K562 (cell line): ENCODE data around the gene ZNF407. TPM values are rescaled to one million over a fixed set of nuclear protein-coding genes. Genes with fewer than 3 reads are reported as not detected.
A peak's percentile ranks its signal among the peaks of the same experiment; 100 is the strongest.

Experiments used
- ATAC-seq: fragments of 200-7000 bp; cut with Tn5 transposase; 3 replicates; pipeline ENCODE4 v1.9.1; 2020; ENCODE audit warnings: moderate library complexity
- BruUV-seq: library from RNA; stranded (reverse); fragments of 400-500 nt; replicated peaks from 2 replicates; lab custom pipeline; 2021; lab: Mats Ljungman, UMichigan
- CTCF ChIA-PET: fragments of 300-600 bp; formaldehyde crosslinking; extraction: SDS; loops from one replicate; lab custom pipeline; 2021; ENCODE audit warnings: low intra/inter-chr PET ratio; lab: Yijun Ruan, JAX
- POLR2A ChIA-PET: fragments of 300-600, 350-650 bp; sonication (Branson Sonifier 250); formaldehyde crosslinking; extraction: SDS; loops from one replicate; lab custom pipeline; 2021; ENCODE audit warnings: antibody characterized with exemption, inconsistent platforms; lab: Yijun Ruan, JAX
- DNase-seq, 4 experiments: peaks; one replicate each; pipeline versions ENCODE4 v3.0.0 to v3.0.0-alpha.2; 2011 to 2018; ENCODE audit warnings: low spot score in 3 of 4, mixed read lengths in 3 of 4; ENCODE audit errors: extremely low read depth in 1 of 4
- FAIRE-seq: peaks from 2 replicates; lab custom pipeline; 2011; peaks lifted over from hg19 to GRCh38; lab: Jason Lieb, UNC
- H2AFZ ChIP-seq: 2 replicates; pipeline ENCODE4 v1.6.0; 2011; ENCODE audit warnings: low read depth, low read length, control low read depth, inconsistent platforms
- H3K27ac ChIP-seq: fragments of 200-600 bp; 3 replicates; pipeline ENCODE4 v1.8.0; 2011; ENCODE audit warnings: low read depth, mild to moderate bottlenecking, control low read depth, inconsistent platforms, low read length, moderate library complexity, mixed read lengths; ENCODE audit errors: extremely low read depth
- H3K27me3 ChIP-seq, 2 experiments: fragments of 300-600 bp in 1 of 2; 2 replicates in 1 of 2; 3 replicates in 1 of 2; pipeline versions ENCODE4 v1.6.0 to v1.8.0; 2011; ENCODE audit warnings: inconsistent platforms in 2 of 2, low read length in 2 of 2, mild to moderate bottlenecking in 1 of 2, mixed read lengths in 1 of 2, moderate library complexity in 1 of 2; ENCODE audit not compliant: control insufficient read depth in 2 of 2, insufficient read depth in 2 of 2
- H3K36me3 ChIP-seq: fragments of 300-600 bp; 3 replicates; pipeline ENCODE4 v1.8.0; 2011; ENCODE audit warnings: mild to moderate bottlenecking, low read length, inconsistent platforms; ENCODE audit not compliant: control insufficient read depth, insufficient read depth
- H3K4me1 ChIP-seq, 2 experiments: fragments of 200-600 bp in 1 of 2; replicated peaks in 1 of 2; 2 replicates in 1 of 2; 3 replicates in 1 of 2; pipeline versions ENCODE4 v1.5.1 to v1.8.0; 2011; ENCODE audit warnings: inconsistent platforms in 2 of 2, low read length in 2 of 2, mild to moderate bottlenecking in 1 of 2, mixed read lengths in 1 of 2, moderate library complexity in 1 of 2; ENCODE audit not compliant: control insufficient read depth in 2 of 2, insufficient read depth in 2 of 2
- H3K4me2 ChIP-seq: 2 replicates; pipeline ENCODE4 v1.6.1; 2011; ENCODE audit warnings: low read length, control low read depth, inconsistent platforms, mixed read lengths; ENCODE audit not compliant: insufficient read depth
- H3K4me3 ChIP-seq: fragments of 200-600 bp; sonication (generic), shearing (Covaris generic); 2 replicates; pipeline ENCODE4 v1.5.1; 2016; ENCODE audit warnings: control low read depth, inconsistent platforms
- H3K79me2 ChIP-seq: fragments of 200-600 bp; 3 replicates; pipeline ENCODE4 v1.8.0; 2011; ENCODE audit warnings: low read length, inconsistent platforms; ENCODE audit not compliant: control insufficient read depth, insufficient read depth
- H3K9ac ChIP-seq, 2 experiments: 2 replicates each; pipeline versions ENCODE4 v1.6.0 to v1.6.1; 2011; ENCODE audit warnings: low read depth in 2 of 2, low read length in 2 of 2, control low read depth in 1 of 2, inconsistent platforms in 1 of 2, mild to moderate bottlenecking in 1 of 2, mixed read lengths in 1 of 2; ENCODE audit not compliant: insufficient read depth in 1 of 2
- H3K9me1 ChIP-seq: one replicate; pipeline ENCODE4 v1.6.0; 2011; ENCODE audit warnings: inconsistent platforms, mild to moderate bottlenecking, low read length, moderate library complexity; ENCODE audit not compliant: control insufficient read depth, insufficient read depth
- H3K9me3 ChIP-seq: replicated peaks from 2 replicates; pipeline ENCODE4 v1.5.1; 2011; ENCODE audit warnings: low read depth, low read length, inconsistent platforms; ENCODE audit not compliant: control insufficient read depth, insufficient read depth
- H4K20me1 ChIP-seq: replicated peaks from 2 replicates; pipeline ENCODE4 v1.6.1; 2011; ENCODE audit warnings: low read length, inconsistent platforms, mixed read lengths; ENCODE audit not compliant: control insufficient read depth, insufficient read depth
- MEF2A ChIP-seq: IDR thresholded peaks from 2 replicates; pipeline ENCODE4 v1.6.1; 2011; ENCODE audit warnings: low read depth, mild to moderate bottlenecking, low read length, moderate library complexity; ENCODE audit not compliant: control insufficient read depth
- TAF1 ChIP-seq: IDR thresholded peaks from 2 replicates; pipeline ENCODE4 v1.6.1; 2011; ENCODE audit warnings: mild to moderate bottlenecking, low read length, moderate library complexity; ENCODE audit not compliant: insufficient read depth, control insufficient read depth, severe bottlenecking; ENCODE audit errors: extremely low read depth
- TEAD1 ChIP-seq, 2 experiments: fragments of 450-650 bp in 1 of 2; sonication (generic) in 1 of 2; formaldehyde crosslinking; IDR thresholded peaks; 2 replicates each; pipeline versions ENCODE4 v1.4.0 to v1.8.0; 2020 to 2022; ENCODE audit warnings: mild to moderate bottlenecking in 2 of 2, missing genetic modification reagents in 1 of 2
- ZBTB9 ChIP-seq: fragments of 450-650 bp; formaldehyde crosslinking; IDR thresholded peaks from 2 replicates; pipeline ENCODE4 v1.4.0; 2020; ENCODE audit warnings: mild to moderate bottlenecking, moderate library complexity
- WGBS: fragments of 100-300 bp; shearing (Covaris generic); methylation state at CpG from one replicate; pipeline ENCODE4 v1.1.6; 2016; ENCODE audit warnings: low coverage, mixed read lengths; ENCODE audit not compliant: insufficient coverage; ENCODE audit errors: missing lambda C conversion rate; 5-methylcytosine and 5-hydroxymethylcytosine counted together
- in situ Hi-C: fragments of 300-500 bp; cut with MboI; formaldehyde crosslinking; loops from 4 replicates; pipeline ENCODE4 v1.15.0; 2018; ENCODE audit warnings: inconsistent platforms, mixed read lengths
- intact Hi-C: fragments of 100-400 bp; cut with micrococcal nuclease; formaldehyde crosslinking; loops from 2 replicates; pipeline ENCODE4 v1.14.2; 2022
- polyA plus RNA-seq, 8 experiments: library from polyadenylated mRNA; depleted of rRNA in 4 of 8; stranded (reverse) in 5 of 8; unstranded in 3 of 8; fragments of >200 nt; fragmentation: Nextera tagmentation in 2 of 8; fragmentation: Illumina TruSeq in 1 of 8; extraction: Ambion mirVana in 2 of 8; extraction: Trizol in 1 of 8; gene quantifications; 2 replicates each; pipeline versions ENCODE4 v1.2.1 to v1.2.3, GENCODE V29; 2011 to 2014; ENCODE audit warnings: inconsistent platforms in 1 of 8, missing spikeins in 1 of 8
- total RNA-seq, 7 experiments: library from RNA; depleted of rRNA in 6 of 7; stranded (reverse); fragments of >200 nt in 6 of 7; fragmentation: Illumina TruSeq in 2 of 7; extraction: Trizol in 2 of 7; gene quantifications; 2 replicates each; pipeline versions ENCODE4 v1.2.1 to v1.2.3, GENCODE V29; 2011 to 2021; ENCODE audit warnings: low replicate concordance in 1 of 7
- TF ChIP-seq, protein P1 (sequence below), 2 experiments: fragments of 450-650 bp in 1 of 2; sonication (generic) in 1 of 2; formaldehyde crosslinking in 1 of 2; IDR thresholded peaks in 1 of 2; conservative IDR thresholded peaks in 1 of 2; 2 replicates each; pipeline versions ENCODE4 v1.6.1 to v1.8.1; 2016 to 2023; ENCODE audit warnings: mild to moderate bottlenecking in 2 of 2, moderate library complexity in 2 of 2, inconsistent platforms in 1 of 2, missing genetic modification reagents in 1 of 2

ZNF407 gene
- total and polyA plus RNA-seq, 9 of the 15 experiments (the other 6 are each of a cell fraction or from before 2014, with no cell fraction given), result 0.21 to 5.4 (median 2.3) TPM

- TF ChIP-seq TAF1 (no peak), ZBTB9 (CRISPR knock-in tag) (no peak), TEAD1 (CRISPR knock-in tag; IDR thresholded peaks at IDR 0.05) (no peak), MEF2A (peak; percentile 81; the same call in 1 of the 2 replicates)
- TF ChIP-seq, protein P1, sequence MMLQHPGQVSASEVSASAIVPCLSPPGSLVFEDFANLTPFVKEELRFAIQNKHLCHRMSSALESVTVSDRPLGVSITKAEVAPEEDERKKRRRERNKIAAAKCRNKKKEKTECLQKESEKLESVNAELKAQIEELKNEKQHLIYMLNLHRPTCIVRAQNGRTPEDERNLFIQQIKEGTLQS (IDR thresholded peaks at IDR 0.05), result peak; percentile 22; the same call in 1 of the 2 replicates
- TF ChIP-seq, protein P1 (CRISPR knock-in tag; conservative IDR thresholded peaks at IDR 0.05), result no peak
- no peak for ATAC-seq
- Histone ChIP-seq H3K4me2 (no peak overlapping the region), H3K79me2 (no peaks in the 10 kb centered on the region), H3K9me1 (no peaks in the 10 kb centered on the region), H3K27ac (no peak overlapping the region), H3K4me1 (peaks cover 0 to 13% of the 10 kb centered on the region in 2 experiments; a peak in 2 of 5 replicates), H2AFZ (no peak overlapping the region), H3K27me3 (no peaks in the 10 kb centered on the region), H4K20me1 (no peaks in the 10 kb centered on the region), H3K9me3 (no peaks in the 10 kb centered on the region), H3K9ac (no peak overlapping the region), H3K4me3 (no peak overlapping the region), H3K36me3 (no peaks in the 10 kb centered on the region)
- in situ Hi-C loops, result no loop called here
- DNase-seq, result no peak
- BruUV-seq, result no TSS peak
- intact Hi-C loops, result loop anchor here (10.0 kb wide), 1 partner anchor 152 kb away; no protein-coding TSS in a partner anchor
- 66% methylated on average over 7 of the region's 7 CpGs for WGBS
- CTCF ChIA-PET, result no interaction called here
- POLR2A ChIA-PET, result interaction anchor here (0.6 kb wide), 1 partner anchor 1050 kb away, joined by 3 read pairs; no protein-coding TSS in a partner anchor
- FAIRE-seq, result no peak
Observed at GRCh38 chr18:74806700-74807416, 209.2 kb downstream of the ZNF407 start.
